ENCODE measurements around the gene CACNG6. TPM values are rescaled to one million over a fixed set of nuclear protein-coding genes. Genes with fewer than 3 reads are reported as not detected.

CACNG6 gene
- total RNA-seq, 2 experiments from 2014 or later = not detected

GRCh38 chr19:53992815-53993214 is 1.4 kb downstream of the CACNG6 start:
- CTCF ChIA-PET = interaction anchor here (0.6 kb wide), 1 partner anchor 494 kb away, joined by 4 read pairs; no protein-coding TSS in a partner anchor
- H3K4me3 Mint-ChIP-seq = no peak overlapping the region
- H3K27ac Mint-ChIP-seq = no peak overlapping the region
- intact Hi-C loops (cut with micrococcal nuclease) = no loop called here
- peaks cover 48% of the 10 kb centered on the region for H3K27me3 Mint-ChIP-seq (ENCODE audit: low read depth)
- DNase-seq = no peak
- peaks cover 8% of the 10 kb centered on the region for H3K4me1 Mint-ChIP-seq (ENCODE audit: low read depth)
- H3K36me3 Mint-ChIP-seq (ENCODE audit: low read depth) = no peaks in the 10 kb centered on the region
- H3K9me3 Mint-ChIP-seq = no peaks in the 10 kb centered on the region

- DNase-seq = no peak
- no peaks in the 10 kb centered on the region for H3K9me3 Mint-ChIP-seq
- peaks cover 8% of the 10 kb centered on the region for H3K4me1 Mint-ChIP-seq (ENCODE audit: low read depth)
- no peak overlapping the region for H3K4me3 Mint-ChIP-seq
- peaks cover 50% of the 10 kb centered on the region for H3K27me3 Mint-ChIP-seq (ENCODE audit: low read depth)
- no peak overlapping the region for H3K27ac Mint-ChIP-seq
- H3K36me3 Mint-ChIP-seq (ENCODE audit: low read depth) = no peaks in the 10 kb centered on the region
- CTCF ChIA-PET = interaction anchor here (0.6 kb wide), 3 partner anchors 29 to 1064 kb away, joined by 3 to 4 read pairs (median 4); no protein-coding TSS in a partner anchor
- intact Hi-C loops (cut with micrococcal nuclease) = no loop called here
These were observed 2.0 kb downstream of the CACNG6 start for GRCh38 chr19:53993448-53993847.

GRCh38 chr19:53994811-53995210 is 3.4 kb downstream of the CACNG6 start:
- no peaks in the 10 kb centered on the region for H3K36me3 Mint-ChIP-seq (ENCODE audit: low read depth)
- H3K9me3 Mint-ChIP-seq = no peaks in the 10 kb centered on the region
- H3K4me3 Mint-ChIP-seq = no peak overlapping the region
- CTCF ChIA-PET = no interaction called here
- no peak for DNase-seq
- peaks cover 8% of the 10 kb centered on the region for H3K4me1 Mint-ChIP-seq (ENCODE audit: low read depth)
- intact Hi-C loops (cut with micrococcal nuclease) = no loop called here
- no peak overlapping the region for H3K27ac Mint-ChIP-seq
- peaks cover 54% of the 10 kb centered on the region for H3K27me3 Mint-ChIP-seq (ENCODE audit: low read depth)

GRCh38 chr19:53998223-53998622 is 6.8 kb downstream of the CACNG6 start:
- DNase-seq = no peak
- CTCF ChIA-PET = no interaction called here
- no peaks in the 10 kb centered on the region for H3K36me3 Mint-ChIP-seq (ENCODE audit: low read depth)

GRCh38 chr19:53999694-54000093 is 8.3 kb downstream of the CACNG6 start:
- no peak for DNase-seq
- Mint-ChIP-seq H3K4me3 (no peak overlapping the region), H3K27ac (no peak overlapping the region), H3K36me3 (ENCODE audit: low read depth) (no peaks in the 10 kb centered on the region), H3K9me3 (no peaks in the 10 kb centered on the region), H3K4me1 (ENCODE audit: low read depth) (no peaks in the 10 kb centered on the region), H3K27me3 (ENCODE audit: low read depth) (peaks cover 44% of the 10 kb centered on the region)
- CTCF ChIA-PET = no interaction called here
- intact Hi-C loops (cut with micrococcal nuclease) = no loop called here

More at GRCh38 chr19:53998223-53998622, 6.8 kb downstream of the CACNG6 start:
- Mint-ChIP-seq H3K9me3 (no peaks in the 10 kb centered on the region), H3K27me3 (ENCODE audit: low read depth) (peaks cover 58% of the 10 kb centered on the region), H3K27ac (no peak overlapping the region), H3K4me3 (no peak overlapping the region), H3K4me1 (ENCODE audit: low read depth) (no peaks in the 10 kb centered on the region)
- intact Hi-C loops (cut with micrococcal nuclease) = no loop called here

- Mint-ChIP-seq H3K27me3 (ENCODE audit: low read depth) (peaks cover 33% of the 10 kb centered on the region), H3K27ac (no peak overlapping the region), H3K9me3 (no peaks in the 10 kb centered on the region), H3K36me3 (ENCODE audit: low read depth) (no peaks in the 10 kb centered on the region), H3K4me3 (no peak overlapping the region), H3K4me1 (ENCODE audit: low read depth) (no peaks in the 10 kb centered on the region)
- intact Hi-C loops (cut with micrococcal nuclease) = no loop called here
- no peak for DNase-seq
- CTCF ChIA-PET = interaction anchor here (0.7 kb wide), 1 partner anchor 42 kb away, joined by 5 read pairs; no protein-coding TSS in a partner anchor
These were observed 10.1 kb downstream of the CACNG6 start for GRCh38 chr19:54001496-54001895.

GRCh38 chr19:54002495-54003315 is 11.3 kb downstream of the CACNG6 start:
- no peak overlapping the region for H3K27ac Mint-ChIP-seq
- H3K27me3 Mint-ChIP-seq (ENCODE audit: low read depth) = peaks cover 30% of the 10 kb centered on the region
- no peak for DNase-seq
- no peaks in the 10 kb centered on the region for H3K36me3 Mint-ChIP-seq (ENCODE audit: low read depth)
- no peaks in the 10 kb centered on the region for H3K9me3 Mint-ChIP-seq
- H3K4me3 Mint-ChIP-seq = no peak overlapping the region
- CTCF ChIA-PET = no interaction called here
- H3K4me1 Mint-ChIP-seq (ENCODE audit: low read depth) = no peaks in the 10 kb centered on the region
- intact Hi-C loops (cut with micrococcal nuclease) = no loop called here

GRCh38 chr19:54009440-54009839 is 18.0 kb downstream of the CACNG6 start:
- Mint-ChIP-seq H3K36me3 (ENCODE audit: low read depth) (no peaks in the 10 kb centered on the region), H3K27ac (no peak overlapping the region)
- CTCF ChIA-PET = interaction anchor here (1.0 kb wide), 1 partner anchor 17 kb away, joined by 5 read pairs; no protein-coding TSS in a partner anchor

GRCh38 chr19:54010474-54010873 is 19.0 kb downstream of the CACNG6 start:
- Mint-ChIP-seq H3K27me3 (ENCODE audit: low read depth) (peaks cover 21% of the 10 kb centered on the region), H3K4me3 (no peak overlapping the region), H3K9me3 (no peaks in the 10 kb centered on the region), H3K4me1 (ENCODE audit: low read depth) (no peaks in the 10 kb centered on the region), H3K36me3 (ENCODE audit: low read depth) (no peaks in the 10 kb centered on the region), H3K27ac (no peak overlapping the region)
- intact Hi-C loops (cut with micrococcal nuclease) = no loop called here
- DNase-seq = no peak
- CTCF ChIA-PET = interaction anchor here (0.7 kb wide), 1 partner anchor 221 kb away, joined by 4 read pairs; no protein-coding TSS in a partner anchor

More at GRCh38 chr19:54009440-54009839, 18.0 kb downstream of the CACNG6 start:
- Mint-ChIP-seq H3K4me3 (no peak overlapping the region), H3K4me1 (ENCODE audit: low read depth) (no peaks in the 10 kb centered on the region), H3K9me3 (no peaks in the 10 kb centered on the region), H3K27me3 (ENCODE audit: low read depth) (peaks cover 17% of the 10 kb centered on the region)
- no peak for DNase-seq
- intact Hi-C loops (cut with micrococcal nuclease) = no loop called here

GRCh38 chr19:54011507-54012211 is 20.2 kb downstream of the CACNG6 start:
- no peak overlapping the region for H3K27ac Mint-ChIP-seq
- intact Hi-C loops (cut with micrococcal nuclease) = no loop called here
- peaks cover 26% of the 10 kb centered on the region for H3K27me3 Mint-ChIP-seq (ENCODE audit: low read depth)
- H3K4me3 Mint-ChIP-seq = no peak overlapping the region
- CTCF ChIA-PET = interaction anchor here (0.9 kb wide), 1 partner anchor 13 kb away, joined by 3 read pairs; no protein-coding TSS in a partner anchor
- no peaks in the 10 kb centered on the region for H3K4me1 Mint-ChIP-seq (ENCODE audit: low read depth)
- no peaks in the 10 kb centered on the region for H3K9me3 Mint-ChIP-seq
- DNase-seq = no peak
- no peaks in the 10 kb centered on the region for H3K36me3 Mint-ChIP-seq (ENCODE audit: low read depth)

GRCh38 chr19:54013866-54014265 is 22.4 kb downstream of the CACNG6 start:
- Mint-ChIP-seq H3K27ac (no peak overlapping the region), H3K27me3 (ENCODE audit: low read depth) (peaks cover 28% of the 10 kb centered on the region), H3K36me3 (ENCODE audit: low read depth) (no peaks in the 10 kb centered on the region), H3K4me1 (ENCODE audit: low read depth) (no peaks in the 10 kb centered on the region), H3K9me3 (no peaks in the 10 kb centered on the region), H3K4me3 (no peak overlapping the region)
- CTCF ChIA-PET = no interaction called here
- intact Hi-C loops (cut with micrococcal nuclease) = no loop called here
- DNase-seq = no peak

GRCh38 chr19:54014920-54015560 is 23.6 kb downstream of the CACNG6 start:
- H3K4me1 Mint-ChIP-seq (ENCODE audit: low read depth) = no peaks in the 10 kb centered on the region
- H3K36me3 Mint-ChIP-seq (ENCODE audit: low read depth) = no peaks in the 10 kb centered on the region
- no peak overlapping the region for H3K27ac Mint-ChIP-seq
- intact Hi-C loops (cut with micrococcal nuclease) = no loop called here
- H3K27me3 Mint-ChIP-seq (ENCODE audit: low read depth) = peaks cover 28% of the 10 kb centered on the region
- CTCF ChIA-PET = interaction anchor here (0.6 kb wide), 1 partner anchor 15 kb away, joined by 3 read pairs; no protein-coding TSS in a partner anchor
- H3K9me3 Mint-ChIP-seq = no peaks in the 10 kb centered on the region
- DNase-seq = no peak
- no peak overlapping the region for H3K4me3 Mint-ChIP-seq
